NB4 (cell line): Measurements from ENCODE around the gene SOX8.

Source experiments
- POLR2A ChIP-seq: IDR thresholded peaks from 2 replicates; pipeline ENCODE4 v1.6.1; 2011; ENCODE audit warnings: mild to moderate bottlenecking; ENCODE audit not compliant: insufficient read length; ENCODE audit errors: extremely low read depth
- TF ChIP-seq, protein P1 (sequence below): IDR thresholded peaks from one replicate; pipeline ENCODE4 v1.5.1; 2012; ENCODE audit warnings: low read depth, low read length
- TF ChIP-seq, protein P2 (sequence below): IDR thresholded peaks from 2 replicates; pipeline ENCODE4 v1.6.1; 2011; ENCODE audit warnings: low read depth, low read length

DNA sequence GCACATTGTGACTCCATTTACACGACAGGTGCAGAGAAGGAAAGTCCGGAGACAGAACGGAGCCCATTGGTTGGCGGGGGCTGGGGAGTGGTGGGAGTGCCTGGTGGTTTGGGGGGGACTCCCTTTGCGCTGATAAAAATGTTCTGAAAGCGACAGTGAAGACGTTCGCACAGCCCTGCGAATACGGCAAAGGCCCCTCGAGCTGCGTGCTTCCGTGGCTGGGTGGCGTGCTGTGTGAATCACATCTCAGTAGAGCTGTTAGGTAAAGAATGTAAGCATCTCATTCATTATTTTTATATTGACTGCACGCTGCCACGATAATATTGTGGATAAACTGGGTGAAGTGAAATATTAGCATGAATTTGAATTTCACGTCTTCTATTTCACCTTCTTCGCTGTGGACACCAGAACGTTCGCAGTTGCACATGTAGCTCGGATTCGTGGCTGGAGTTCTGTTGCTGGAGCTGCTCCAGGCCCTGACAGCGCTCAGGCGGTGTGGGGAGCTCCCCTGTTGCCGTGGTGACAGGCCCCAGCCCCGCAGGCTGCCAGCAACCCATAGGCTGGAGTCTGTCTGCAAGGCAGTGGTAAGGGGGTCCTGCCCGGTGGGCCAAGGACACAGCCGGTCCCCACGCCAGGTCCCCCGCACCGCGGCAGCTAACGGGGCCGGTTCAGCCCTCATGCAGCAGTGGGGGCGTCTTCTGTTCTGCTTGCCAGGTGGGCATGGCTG is 44.6 kb downstream of the SOX8 start:
- TF ChIP-seq, protein P1, sequence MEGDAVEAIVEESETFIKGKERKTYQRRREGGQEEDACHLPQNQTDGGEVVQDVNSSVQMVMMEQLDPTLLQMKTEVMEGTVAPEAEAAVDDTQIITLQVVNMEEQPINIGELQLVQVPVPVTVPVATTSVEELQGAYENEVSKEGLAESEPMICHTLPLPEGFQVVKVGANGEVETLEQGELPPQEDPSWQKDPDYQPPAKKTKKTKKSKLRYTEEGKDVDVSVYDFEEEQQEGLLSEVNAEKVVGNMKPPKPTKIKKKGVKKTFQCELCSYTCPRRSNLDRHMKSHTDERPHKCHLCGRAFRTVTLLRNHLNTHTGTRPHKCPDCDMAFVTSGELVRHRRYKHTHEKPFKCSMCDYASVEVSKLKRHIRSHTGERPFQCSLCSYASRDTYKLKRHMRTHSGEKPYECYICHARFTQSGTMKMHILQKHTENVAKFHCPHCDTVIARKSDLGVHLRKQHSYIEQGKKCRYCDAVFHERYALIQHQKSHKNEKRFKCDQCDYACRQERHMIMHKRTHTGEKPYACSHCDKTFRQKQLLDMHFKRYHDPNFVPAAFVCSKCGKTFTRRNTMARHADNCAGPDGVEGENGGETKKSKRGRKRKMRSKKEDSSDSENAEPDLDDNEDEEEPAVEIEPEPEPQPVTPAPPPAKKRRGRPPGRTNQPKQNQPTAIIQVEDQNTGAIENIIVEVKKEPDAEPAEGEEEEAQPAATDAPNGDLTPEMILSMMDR, result no peak
- TF ChIP-seq POLR2A, result no peak
- TF ChIP-seq, protein P2, sequence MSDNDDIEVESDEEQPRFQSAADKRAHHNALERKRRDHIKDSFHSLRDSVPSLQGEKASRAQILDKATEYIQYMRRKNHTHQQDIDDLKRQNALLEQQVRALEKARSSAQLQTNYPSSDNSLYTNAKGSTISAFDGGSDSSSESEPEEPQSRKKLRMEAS, result no peak
